Mammary epithelial cell (primary cell): ENCODE data around the gene ADAD1.
A peak's percentile ranks its signal among the peaks of the same experiment; 100 is the strongest.

ENCODE experiments used
- EZH2 ChIP-seq: IDR thresholded peaks from 2 replicates; pipeline ENCODE4 v1.6.1; 2012; ENCODE audit warnings: low read length, inconsistent platforms, borderline replicate concordance
- TF ChIP-seq, protein P1 (sequence below), 2 donors: IDR thresholded peaks in 1 of 2; conservative IDR thresholded peaks in 1 of 2; 2 replicates each; pipeline ENCODE4 v1.5.1; 2011 to 2012; ENCODE audit warnings: inconsistent platforms in 2 of 2, low read length in 2 of 2, mild to moderate bottlenecking in 2 of 2, control low read depth in 1 of 2, low read depth in 1 of 2; ENCODE audit not compliant: insufficient read depth in 1 of 2; ENCODE audit errors: extremely low read depth in 1 of 2

DNA sequence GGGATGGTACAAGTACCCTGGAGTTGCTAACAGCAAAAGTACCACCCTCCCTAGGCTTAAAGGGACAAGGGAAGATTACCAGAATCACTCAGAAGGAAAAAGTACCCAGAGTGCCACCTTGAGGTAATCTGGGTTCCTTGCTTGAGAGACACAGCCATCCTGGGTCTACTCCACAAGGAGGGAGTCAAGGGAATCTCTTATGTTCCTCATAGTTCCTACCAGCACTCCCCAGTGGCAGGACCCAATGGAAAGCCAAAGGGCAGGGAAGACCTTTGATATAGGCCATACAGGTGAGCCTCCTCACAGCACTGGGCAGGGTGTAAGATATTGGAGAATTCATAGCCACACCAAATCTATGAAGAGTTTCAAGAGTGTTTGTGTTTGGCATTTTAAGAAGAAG, 72.0 kb downstream of the ADAD1 start:
- TF ChIP-seq, protein P1, sequence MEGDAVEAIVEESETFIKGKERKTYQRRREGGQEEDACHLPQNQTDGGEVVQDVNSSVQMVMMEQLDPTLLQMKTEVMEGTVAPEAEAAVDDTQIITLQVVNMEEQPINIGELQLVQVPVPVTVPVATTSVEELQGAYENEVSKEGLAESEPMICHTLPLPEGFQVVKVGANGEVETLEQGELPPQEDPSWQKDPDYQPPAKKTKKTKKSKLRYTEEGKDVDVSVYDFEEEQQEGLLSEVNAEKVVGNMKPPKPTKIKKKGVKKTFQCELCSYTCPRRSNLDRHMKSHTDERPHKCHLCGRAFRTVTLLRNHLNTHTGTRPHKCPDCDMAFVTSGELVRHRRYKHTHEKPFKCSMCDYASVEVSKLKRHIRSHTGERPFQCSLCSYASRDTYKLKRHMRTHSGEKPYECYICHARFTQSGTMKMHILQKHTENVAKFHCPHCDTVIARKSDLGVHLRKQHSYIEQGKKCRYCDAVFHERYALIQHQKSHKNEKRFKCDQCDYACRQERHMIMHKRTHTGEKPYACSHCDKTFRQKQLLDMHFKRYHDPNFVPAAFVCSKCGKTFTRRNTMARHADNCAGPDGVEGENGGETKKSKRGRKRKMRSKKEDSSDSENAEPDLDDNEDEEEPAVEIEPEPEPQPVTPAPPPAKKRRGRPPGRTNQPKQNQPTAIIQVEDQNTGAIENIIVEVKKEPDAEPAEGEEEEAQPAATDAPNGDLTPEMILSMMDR (conservative IDR thresholded peaks at IDR 0.05 in 1 of 2, IDR thresholded peaks at IDR 0.05 in 1 of 2; ENCODE audit: extremely low read depth in 1 of 2, insufficient read depth in 1 of 2, low read depth in 1 of 2, low read length in 2 of 2): peak in 1 of 2 donors; percentile 56
- no peak for TF ChIP-seq EZH2
